Neural cell (in vitro differentiated cells): ENCODE measurements around the gene TGM5. TPM values are rescaled to one million over a fixed set of nuclear protein-coding genes. Genes with fewer than 3 reads are reported as not detected.

Source experiments
- H2AFZ ChIP-seq: fragments of 200-600, 300-800 bp; sonication (generic), shearing (Covaris generic); 2 replicates; pipeline ENCODE4 v1.6.0; 2014; ENCODE audit warnings: low read depth, mild to moderate bottlenecking, antibody characterized with exemption, low read length, moderate library complexity
- H3F3A ChIP-seq: fragments of 200-600 bp; shearing (Covaris generic); 2 replicates; pipeline ENCODE4 v1.6.1; 2016; ENCODE audit warnings: mild to moderate bottlenecking, moderate library complexity, mixed read lengths, antibody characterized with exemption, low read length; ENCODE audit not compliant: insufficient read depth, poor library complexity, severe bottlenecking
- H3K27ac ChIP-seq: fragments of 200-600, 300-800 bp; sonication (generic), shearing (Covaris generic); 2 replicates; pipeline ENCODE4 v1.5.1; 2014; ENCODE audit warnings: mild to moderate bottlenecking, low read length, moderate library complexity
- H3K27me3 ChIP-seq: fragments of 300-800, 200-600 bp; sonication (generic), shearing (Covaris generic); 2 replicates; pipeline ENCODE4 v1.6.0; 2014; ENCODE audit warnings: mild to moderate bottlenecking, low read depth, low read length, moderate library complexity; ENCODE audit not compliant: insufficient read depth
- H3K36me3 ChIP-seq: fragments of 300-800, 200-600 bp; sonication (generic), shearing (Covaris generic); 2 replicates; pipeline ENCODE4 v1.5.1; 2014; ENCODE audit warnings: mild to moderate bottlenecking, antibody characterized with exemption, low read length, moderate library complexity; ENCODE audit not compliant: insufficient read depth
- H3K4me2 ChIP-seq: fragments of 300-800, 200-600 bp; sonication (generic), shearing (Covaris generic); 2 replicates; pipeline ENCODE4 v1.6.0; 2014; ENCODE audit warnings: mild to moderate bottlenecking, low read length
- H3K4me3 ChIP-seq: fragments of 300-800, 200-600 bp; sonication (generic), shearing (Covaris generic); 2 replicates; pipeline ENCODE4 v1.5.1; 2014; ENCODE audit warnings: mild to moderate bottlenecking, low read length, moderate library complexity
- H3K79me2 ChIP-seq: fragments of 200-600 bp; shearing (Covaris generic); replicated peaks from 2 replicates; pipeline ENCODE4 v1.6.0; 2014; ENCODE audit warnings: mild to moderate bottlenecking, low read length, moderate library complexity; ENCODE audit not compliant: insufficient read depth
- H3K9ac ChIP-seq: fragments of 300-800, 200-600 bp; sonication (generic), shearing (Covaris generic); 2 replicates; pipeline ENCODE4 v1.6.1; 2016; ENCODE audit warnings: mild to moderate bottlenecking, low read length, mixed read lengths
- H3K9me2 ChIP-seq: fragments of 200-600 bp; shearing (Covaris generic); 2 replicates; pipeline ENCODE4 v1.6.1; 2016; ENCODE audit warnings: mild to moderate bottlenecking, low read length, mixed read lengths; ENCODE audit not compliant: insufficient read depth
- H3K9me3 ChIP-seq: fragments of 200-600, 300-800 bp; sonication (generic), shearing (Covaris generic); 2 replicates; pipeline ENCODE4 v1.6.1; 2016; ENCODE audit warnings: mild to moderate bottlenecking, mixed run types, low read length, moderate library complexity, mixed read lengths
- H4K20me1 ChIP-seq: fragments of 200-600 bp; shearing (Covaris generic); 2 replicates; pipeline ENCODE4 v1.6.1; 2016; ENCODE audit warnings: mild to moderate bottlenecking, mixed run types; ENCODE audit not compliant: insufficient read depth
- CTCF ChIP-seq: fragments of 450-650 bp; IDR thresholded peaks from 2 replicates; pipeline ENCODE4 v1.5.1; 2014; ENCODE audit warnings: antibody characterized with exemption, mild to moderate bottlenecking, moderate library complexity; ENCODE audit not compliant: poor library complexity, severe bottlenecking
- EP300 ChIP-seq: fragments of 450-650 bp; conservative IDR thresholded peaks from 2 replicates; pipeline ENCODE4 v1.6.1; 2014; ENCODE audit warnings: antibody characterized with exemption, mild to moderate bottlenecking, moderate library complexity; ENCODE audit not compliant: poor library complexity, severe bottlenecking
- EZH2 ChIP-seq: fragments of 200-600, 300-800 bp; shearing (Covaris generic), sonication (generic); IDR thresholded peaks from 2 replicates; pipeline ENCODE4 v1.6.1; 2014; ENCODE audit warnings: antibody characterized with exemption, low read length, borderline replicate concordance, mild to moderate bottlenecking; ENCODE audit not compliant: insufficient read depth, poor library complexity, severe bottlenecking
- MXI1 ChIP-seq: fragments of 450-650 bp; conservative IDR thresholded peaks from 2 replicates; pipeline ENCODE4 v1.6.1; 2014; ENCODE audit warnings: antibody characterized with exemption, mild to moderate bottlenecking; ENCODE audit not compliant: poor library complexity, severe bottlenecking
- POLR2AphosphoS5 ChIP-seq: IDR thresholded peaks from 2 replicates; pipeline ENCODE4 v1.6.1; 2012
- RAD21 ChIP-seq: fragments of 450-650 bp; conservative IDR thresholded peaks from 2 replicates; pipeline ENCODE4 v1.6.1; 2014; ENCODE audit warnings: antibody characterized with exemption, mild to moderate bottlenecking, moderate library complexity
- REST ChIP-seq: IDR thresholded peaks from 2 replicates; pipeline ENCODE4 v1.6.1; 2012; ENCODE audit warnings: borderline replicate concordance
- SMC3 ChIP-seq: fragments of 450-650 bp; conservative IDR thresholded peaks from 2 replicates; pipeline ENCODE4 v1.6.1; 2014; ENCODE audit warnings: antibody characterized with exemption, mild to moderate bottlenecking, moderate library complexity; ENCODE audit not compliant: poor library complexity
- TAF1 ChIP-seq: IDR thresholded peaks from 2 replicates; pipeline ENCODE4 v1.6.1; 2012; ENCODE audit warnings: low read depth
- polyA plus RNA-seq: library from polyadenylated mRNA; depleted of rRNA; stranded (reverse); fragments of >200 nt; gene quantifications from 2 replicates; pipeline ENCODE4 v1.2.3, GENCODE V29; 2014

The TGM5 gene
- polyA plus RNA-seq, 1 donor from 2014 or later, result not detected

- no peak for TF ChIP-seq EZH2
- TF ChIP-seq SMC3, result no peak
- TF ChIP-seq MXI1, result no peak
- no peak for TF ChIP-seq REST
- no peak for TF ChIP-seq RAD21
- TF ChIP-seq CTCF, result no peak
- Histone ChIP-seq H3K9me2 (no peaks in the 10 kb centered on the region), H3K27me3 (no peaks in the 10 kb centered on the region), H3F3A (no peaks in the 10 kb centered on the region), H3K9me3 (no peaks in the 10 kb centered on the region), H3K4me3 (no peak overlapping the region), H3K4me2 (no peak overlapping the region), H3K36me3 (no peaks in the 10 kb centered on the region), H3K9ac (no peak overlapping the region), H4K20me1 (no peaks in the 10 kb centered on the region), H2AFZ (no peak overlapping the region), H3K79me2 (no peaks in the 10 kb centered on the region), H3K27ac (no peak overlapping the region)
Measured at GRCh38 chr15:43215961-43216360, 50.8 kb downstream of the TGM5 start.

- Histone ChIP-seq H3K79me2 (no peaks in the 10 kb centered on the region), H3K9me2 (no peaks in the 10 kb centered on the region), H2AFZ (no peak overlapping the region), H3K27ac (no peak overlapping the region), H3K36me3 (no peaks in the 10 kb centered on the region), H3K27me3 (no peaks in the 10 kb centered on the region), H3K9ac (no peak overlapping the region), H3K9me3 (no peaks in the 10 kb centered on the region), H3F3A (no peaks in the 10 kb centered on the region), H4K20me1 (no peaks in the 10 kb centered on the region), H3K4me3 (no peak overlapping the region), H3K4me2 (no peak overlapping the region)
- TF ChIP-seq POLR2AphosphoS5 (no peak), MXI1 (no peak), RAD21 (no peak), EZH2 (no peak)
Measured at GRCh38 chr15:43214592-43215295, 52.0 kb downstream of the TGM5 start.

GRCh38 chr15:43214169-43214568, 52.6 kb downstream of the TGM5 start:
- no peaks in the 10 kb centered on the region for H3K36me3 ChIP-seq
- H3K4me2 ChIP-seq, result no peak overlapping the region
- H3K27me3 ChIP-seq, result no peaks in the 10 kb centered on the region
- no peak overlapping the region for H3K9ac ChIP-seq
- H2AFZ ChIP-seq, result no peak overlapping the region
- no peaks in the 10 kb centered on the region for H4K20me1 ChIP-seq
- no peak overlapping the region for H3K4me3 ChIP-seq
- TF ChIP-seq CTCF (no peak), TAF1 (no peak), REST (no peak), MXI1 (no peak), EZH2 (no peak), RAD21 (no peak), SMC3 (no peak), POLR2AphosphoS5 (no peak), EP300 (no peak)
- H3K27ac ChIP-seq, result no peak overlapping the region
- H3F3A ChIP-seq, result no peaks in the 10 kb centered on the region
- no peaks in the 10 kb centered on the region for H3K9me3 ChIP-seq
- no peaks in the 10 kb centered on the region for H3K79me2 ChIP-seq
- H3K9me2 ChIP-seq, result no peaks in the 10 kb centered on the region
